Glutamatergic neuron (in vitro differentiated cells): Measurements from ENCODE around the gene FAM222B. TPM values are rescaled to one million over a fixed set of nuclear protein-coding genes. Genes with fewer than 3 reads are reported as not detected.

Experiments used
- DNase-seq: peaks from one replicate; pipeline ENCODE4 v3.0.0; 2022
- H3K27ac Mint-ChIP-seq: one replicate; pipeline ENCODE4 v1.8.0; 2020; ENCODE audit warnings: mild to moderate bottlenecking, mixed read lengths, inconsistent platforms; ENCODE audit not compliant: unreplicated experiment
- H3K27me3 Mint-ChIP-seq: one replicate; pipeline ENCODE4 v1.8.0; 2020; ENCODE audit warnings: mild to moderate bottlenecking, moderate library complexity, mixed read lengths, inconsistent platforms; ENCODE audit not compliant: unreplicated experiment
- H3K36me3 Mint-ChIP-seq: one replicate; pipeline ENCODE4 v1.8.0; 2020; ENCODE audit warnings: mild to moderate bottlenecking, mixed read lengths, inconsistent platforms; ENCODE audit not compliant: unreplicated experiment
- H3K4me1 Mint-ChIP-seq: one replicate; pipeline ENCODE4 v1.8.0; 2020; ENCODE audit warnings: mild to moderate bottlenecking, low read depth, mixed read lengths, inconsistent platforms; ENCODE audit not compliant: unreplicated experiment
- H3K4me3 Mint-ChIP-seq: one replicate; pipeline ENCODE4 v1.8.0; 2020; ENCODE audit warnings: mild to moderate bottlenecking, mixed read lengths, inconsistent platforms; ENCODE audit not compliant: unreplicated experiment
- H3K9me3 Mint-ChIP-seq: one replicate; pipeline ENCODE4 v1.8.0; 2020; ENCODE audit warnings: mild to moderate bottlenecking, moderate library complexity, mixed read lengths, inconsistent platforms; ENCODE audit not compliant: unreplicated experiment
- CTCF ChIP-seq: fragments of 200-600 bp; sonication (generic); IDR thresholded peaks from one replicate; pipeline ENCODE4 v1.5.0; 2021; ENCODE audit not compliant: partially characterized antibody, unreplicated experiment
- total RNA-seq: library from RNA; stranded (reverse); fragmentation: NEBNext Ultra II Directional; extraction: Animal tissue kit (Norgen Biotek cat#: 25700); gene quantifications from one replicate; pipeline ENCODE4 v1.2.1, GENCODE V29; 2021; ENCODE audit not compliant: unreplicated experiment

The FAM222B gene
- total RNA-seq, 1 donor from 2014 or later: 44.0 TPM

DNA sequence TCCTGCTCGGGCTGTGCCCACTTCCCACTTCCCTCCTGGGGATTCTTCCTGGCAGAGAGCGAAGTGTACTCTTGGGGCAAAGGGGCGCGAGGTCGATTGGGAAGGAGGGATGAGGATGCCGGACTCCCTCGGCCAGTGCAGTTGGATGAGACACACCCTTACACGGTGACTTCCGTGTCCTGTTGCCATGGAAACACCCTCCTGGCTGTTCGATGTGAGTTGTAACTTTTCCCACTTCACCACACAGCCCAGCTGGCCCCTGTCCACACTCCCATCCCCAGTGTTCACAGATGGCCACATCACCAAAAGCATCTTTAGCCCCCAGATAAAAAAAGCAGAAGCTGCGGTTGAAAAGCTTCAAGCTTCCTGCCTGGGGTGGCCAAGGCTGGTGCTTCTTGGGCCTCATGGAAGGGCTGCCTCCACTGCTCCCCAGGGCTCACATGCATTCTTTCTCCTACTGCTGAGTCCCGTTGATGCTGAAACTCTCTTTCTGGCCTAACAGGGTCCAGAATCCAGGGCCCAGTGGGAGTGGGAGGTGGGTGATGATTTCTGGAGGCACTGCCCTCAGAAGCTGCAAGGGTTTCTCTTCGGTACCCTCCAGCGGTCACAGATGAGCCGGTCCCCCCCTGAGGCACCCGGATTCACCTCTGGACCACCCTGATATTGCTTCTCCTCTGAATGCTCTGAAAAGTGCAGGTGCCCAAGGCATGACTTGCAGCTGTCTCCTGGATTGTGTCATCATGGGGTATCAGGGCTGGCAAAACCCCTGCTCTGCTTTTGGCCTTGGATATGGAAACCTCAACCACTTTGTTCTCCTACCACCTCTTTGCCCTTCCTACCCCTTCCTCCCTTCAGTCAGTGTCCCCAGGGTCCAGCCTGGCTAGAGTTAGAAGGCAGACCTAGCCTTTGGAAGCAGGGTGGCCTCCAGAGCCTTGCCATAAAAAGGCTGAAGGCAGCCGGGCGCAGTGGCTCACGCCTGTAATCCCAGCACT, 100.9 kb downstream of the FAM222B start:
- Mint-ChIP-seq H3K36me3 (peaks cover 4% of the 10 kb centered on the region), H3K27me3 (peaks cover 19% of the 10 kb centered on the region), H3K9me3 (peaks cover 25% of the 10 kb centered on the region), H3K27ac (peak overlapping the region; percentile 48), H3K4me1 (peaks cover 16% of the 10 kb centered on the region), H3K4me3 (no peak overlapping the region)
- DNase-seq: no peak
- TF ChIP-seq CTCF: no peak

DNA sequence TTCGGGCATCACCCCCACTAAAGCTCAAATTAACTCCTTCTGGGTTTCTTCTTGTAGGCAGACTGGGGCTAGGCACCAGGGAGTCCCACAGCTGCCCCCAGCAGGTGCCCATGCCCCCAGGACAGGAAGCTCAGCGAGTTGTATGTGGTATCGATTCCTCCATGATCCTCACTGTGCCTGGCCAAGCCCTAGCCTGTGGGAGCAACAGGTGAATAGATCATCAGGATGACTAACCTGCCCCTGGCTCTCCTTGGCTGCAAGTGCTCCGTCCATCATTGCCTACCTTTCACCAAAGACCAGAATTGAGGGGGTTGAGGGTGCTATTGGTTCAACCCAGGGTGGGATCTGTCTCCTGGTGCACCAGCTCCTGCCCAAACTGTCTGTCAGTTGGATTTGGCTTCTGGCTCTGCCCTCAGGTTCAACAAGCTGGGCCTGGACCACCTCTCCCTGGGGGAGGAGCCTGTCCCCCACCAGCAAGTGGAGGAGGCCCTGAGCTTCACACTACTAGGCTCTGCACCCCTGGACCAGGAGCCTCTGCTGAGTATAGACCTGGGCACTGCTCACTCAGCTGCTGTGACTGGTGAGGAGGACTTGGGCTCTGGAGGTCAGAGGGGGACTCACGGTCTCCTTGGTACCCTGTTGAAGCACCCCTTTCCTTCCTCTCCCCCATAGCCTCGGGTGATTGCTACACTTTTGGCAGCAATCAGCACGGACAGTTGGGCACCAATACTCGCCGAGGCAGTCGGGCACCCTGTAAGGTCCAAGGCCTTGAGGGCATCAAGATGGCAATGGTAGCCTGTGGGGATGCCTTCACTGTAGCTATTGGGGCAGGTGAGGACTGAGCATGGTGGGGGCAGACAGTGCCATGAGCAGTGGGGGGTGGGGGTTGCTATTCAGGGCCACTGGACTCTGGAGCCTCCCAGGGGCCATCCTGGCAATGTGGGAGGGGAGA, 101.9 kb downstream of the FAM222B start:
- H3K36me3 Mint-ChIP-seq: peaks cover 4% of the 10 kb centered on the region
- TF ChIP-seq CTCF: no peak
- peaks cover 11% of the 10 kb centered on the region for H3K4me1 Mint-ChIP-seq
- no peak for DNase-seq
- H3K27ac Mint-ChIP-seq: no peak overlapping the region
- H3K27me3 Mint-ChIP-seq: peaks cover 14% of the 10 kb centered on the region
- peaks cover 22% of the 10 kb centered on the region for H3K9me3 Mint-ChIP-seq
- no peak overlapping the region for H3K4me3 Mint-ChIP-seq

DNA sequence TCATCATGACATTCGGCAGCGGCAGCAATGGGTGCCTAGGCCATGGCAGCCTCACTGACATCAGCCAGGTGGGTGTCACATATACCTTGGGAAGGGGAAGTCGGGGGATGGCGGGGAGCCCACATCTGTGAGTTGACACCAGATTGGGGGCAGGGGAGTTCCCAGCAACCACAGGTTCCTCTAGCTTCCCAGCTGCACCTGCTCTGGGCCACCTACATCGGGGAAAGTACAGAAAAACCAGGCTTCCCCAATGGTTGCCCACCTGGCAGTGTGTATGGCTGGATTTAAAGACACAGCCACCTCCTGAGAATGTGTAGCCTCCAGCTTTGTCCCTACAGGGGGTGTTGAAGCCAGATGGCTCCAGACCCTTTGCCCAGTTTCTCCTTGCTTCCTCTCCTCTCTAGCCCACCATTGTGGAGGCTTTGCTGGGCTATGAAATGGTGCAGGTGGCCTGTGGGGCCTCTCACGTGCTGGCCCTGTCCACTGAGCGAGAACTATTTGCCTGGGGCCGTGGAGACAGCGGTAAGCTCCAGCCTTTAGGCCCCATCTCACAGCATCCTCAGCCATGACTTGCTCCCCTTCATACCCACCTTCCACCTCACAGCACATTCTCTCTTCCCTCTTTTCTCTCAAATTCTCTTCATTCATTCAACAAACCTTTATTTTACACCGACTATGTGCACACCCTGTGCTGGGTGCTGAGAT, 103.8 kb downstream of the FAM222B start:
- Mint-ChIP-seq H3K4me3 (peak overlapping the region; percentile 28), H3K27me3 (peaks cover 5% of the 10 kb centered on the region), H3K9me3 (peaks cover 12% of the 10 kb centered on the region), H3K4me1 (peaks cover 11% of the 10 kb centered on the region), H3K36me3 (peaks cover 4% of the 10 kb centered on the region), H3K27ac (peak overlapping the region; percentile 29)
- no peak for DNase-seq
- TF ChIP-seq CTCF: no peak

GRCh38 chr17:28737770-28738679, 104.6 kb downstream of the FAM222B start:
- Mint-ChIP-seq H3K4me3 (no peak overlapping the region), H3K9me3 (peaks cover 10% of the 10 kb centered on the region), H3K36me3 (peaks cover 4% of the 10 kb centered on the region), H3K4me1 (peaks cover 11% of the 10 kb centered on the region), H3K27ac (no peak overlapping the region), H3K27me3 (peaks cover 3% of the 10 kb centered on the region)
- DNase-seq: no peak
- no peak for TF ChIP-seq CTCF
